ENCODE measurements around the gene SMARCA4. TPM values are rescaled to one million over a fixed set of nuclear protein-coding genes. Genes with fewer than 3 reads are reported as not detected.

SMARCA4 gene
- polyA plus RNA-seq, 4 donors, result 54.6 to 71.6 (median 66.1) TPM

GRCh38 chr19:11059511-11060358, 98.9 kb downstream of the SMARCA4 start:
- no peak for FAIRE-seq
- Histone ChIP-seq H3K27ac (ENCODE audit: low read depth in 1 of 3, low read length in 2 of 3) (no peak overlapping the region), H3K36me3 (ENCODE audit: control insufficient read depth in 3 of 3, insufficient read depth in 2 of 3, low read depth in 1 of 3, low read length in 3 of 3) (peaks cover 6 to 88% (median 10%) of the 10 kb centered on the region in 3 donors), H3K4me3 (ENCODE audit: low read depth in 1 of 3, low read length in 3 of 3) (no peak overlapping the region), H3K9me3 (ENCODE audit: control insufficient read depth in 2 of 2, insufficient read depth in 1 of 2, low read depth in 1 of 2, low read length in 1 of 2) (no peaks in the 10 kb centered on the region), H3K27me3 (ENCODE audit: control insufficient read depth in 3 of 3, insufficient read depth in 3 of 3, low read length in 3 of 3) (no peaks in the 10 kb centered on the region), H3K4me1 (ENCODE audit: control insufficient read depth in 3 of 3, insufficient read depth in 2 of 3, low read depth in 1 of 3, low read length in 2 of 3) (no peaks in the 10 kb centered on the region)
- WGBS, 3 donors, result 96 to 97% (median 97%) methylated on average over 36 to 43 of the region's 43 CpGs
- DNase-seq, result no peak

- H3K27me3 ChIP-seq (ENCODE audit: control insufficient read depth in 3 of 3, insufficient read depth in 3 of 3, low read length in 3 of 3), result no peaks in the 10 kb centered on the region
- H3K36me3 ChIP-seq (ENCODE audit: control insufficient read depth in 3 of 3, insufficient read depth in 2 of 3, low read depth in 1 of 3, low read length in 3 of 3), result peaks cover 8 to 82% (median 8%) of the 10 kb centered on the region in 3 donors
- H3K9me3 ChIP-seq (ENCODE audit: control insufficient read depth in 2 of 2, insufficient read depth in 1 of 2, low read depth in 1 of 2, low read length in 1 of 2), result no peaks in the 10 kb centered on the region
- DNase-seq (no peak), FAIRE-seq (no peak)
- H3K27ac ChIP-seq (ENCODE audit: low read depth in 1 of 3, low read length in 2 of 3), result no peak overlapping the region
- H3K4me1 ChIP-seq (ENCODE audit: control insufficient read depth in 3 of 3, insufficient read depth in 2 of 3, low read depth in 1 of 3, low read length in 2 of 3), result no peaks in the 10 kb centered on the region
- WGBS, 3 donors, result 89 to 90% (median 90%) methylated on average over 14 of the region's 14 CpGs
- no peak overlapping the region for H3K4me3 ChIP-seq (ENCODE audit: low read depth in 1 of 3, low read length in 3 of 3)
Observed at GRCh38 chr19:11061952-11062351, 101.1 kb downstream of the SMARCA4 start.

GRCh38 chr19:11063434-11063833, 102.6 kb downstream of the SMARCA4 start:
- 82 to 87% (median 84%) methylated on average over 3 of the region's 3 CpGs for WGBS, 3 donors
- no peaks in the 10 kb centered on the region for H3K4me1 ChIP-seq (ENCODE audit: control insufficient read depth in 3 of 3, insufficient read depth in 2 of 3, low read depth in 1 of 3, low read length in 2 of 3)
- no peak overlapping the region for H3K4me3 ChIP-seq (ENCODE audit: low read depth in 1 of 3, low read length in 3 of 3)
- DNase-seq, result no peak
- H3K27ac ChIP-seq (ENCODE audit: low read depth in 1 of 3, low read length in 2 of 3), result no peak overlapping the region
- peaks cover 0 to 7% of the 10 kb centered on the region in 2 donors for H3K9me3 ChIP-seq (ENCODE audit: control insufficient read depth in 2 of 2, insufficient read depth in 1 of 2, low read depth in 1 of 2, low read length in 1 of 2)
- no peaks in the 10 kb centered on the region for H3K27me3 ChIP-seq (ENCODE audit: control insufficient read depth in 3 of 3, insufficient read depth in 3 of 3, low read length in 3 of 3)
- no peak for FAIRE-seq
- peaks cover 8 to 74% (median 8%) of the 10 kb centered on the region in 3 donors for H3K36me3 ChIP-seq (ENCODE audit: control insufficient read depth in 3 of 3, insufficient read depth in 2 of 3, low read depth in 1 of 3, low read length in 3 of 3)

- no peak for FAIRE-seq
- H3K27ac ChIP-seq (ENCODE audit: low read depth in 1 of 3, low read length in 2 of 3), result no peak overlapping the region
- no peak for DNase-seq
Observed at GRCh38 chr19:11064831-11065303, 104.0 kb downstream of the SMARCA4 start.

GRCh38 chr19:11066326-11066725, 105.5 kb downstream of the SMARCA4 start:
- Histone ChIP-seq H3K4me3 (ENCODE audit: low read depth in 1 of 3, low read length in 3 of 3) (no peak overlapping the region), H3K4me1 (ENCODE audit: control insufficient read depth in 3 of 3, insufficient read depth in 2 of 3, low read depth in 1 of 3, low read length in 2 of 3) (no peaks in the 10 kb centered on the region), H3K9me3 (ENCODE audit: control insufficient read depth in 2 of 2, insufficient read depth in 1 of 2, low read depth in 1 of 2, low read length in 1 of 2) (peaks cover 0 to 7% of the 10 kb centered on the region in 2 donors), H3K27me3 (ENCODE audit: control insufficient read depth in 3 of 3, insufficient read depth in 3 of 3, low read length in 3 of 3) (no peaks in the 10 kb centered on the region), H3K36me3 (ENCODE audit: control insufficient read depth in 3 of 3, insufficient read depth in 2 of 3, low read depth in 1 of 3, low read length in 3 of 3) (peaks cover 3 to 49% (median 4%) of the 10 kb centered on the region in 3 donors), H3K27ac (ENCODE audit: low read depth in 1 of 3, low read length in 2 of 3) (no peak overlapping the region)
- DNase-seq (no peak), FAIRE-seq (no peak)
- 73 to 92% (median 82%) methylated on average over 5 of the region's 5 CpGs for WGBS, 3 donors

More at GRCh38 chr19:11064831-11065303, 104.0 kb downstream of the SMARCA4 start:
- H3K36me3 ChIP-seq (ENCODE audit: control insufficient read depth in 3 of 3, insufficient read depth in 2 of 3, low read depth in 1 of 3, low read length in 3 of 3), result peaks cover 4 to 62% (median 6%) of the 10 kb centered on the region in 3 donors
- H3K4me1 ChIP-seq (ENCODE audit: control insufficient read depth in 3 of 3, insufficient read depth in 2 of 3, low read depth in 1 of 3, low read length in 2 of 3), result no peaks in the 10 kb centered on the region
- peaks cover 0 to 7% of the 10 kb centered on the region in 2 donors for H3K9me3 ChIP-seq (ENCODE audit: control insufficient read depth in 2 of 2, insufficient read depth in 1 of 2, low read depth in 1 of 2, low read length in 1 of 2)
- H3K27me3 ChIP-seq (ENCODE audit: control insufficient read depth in 3 of 3, insufficient read depth in 3 of 3, low read length in 3 of 3), result no peaks in the 10 kb centered on the region
- WGBS, 3 donors, result 80 to 87% (median 84%) methylated on average over 10 of the region's 10 CpGs
- no peak overlapping the region for H3K4me3 ChIP-seq (ENCODE audit: low read depth in 1 of 3, low read length in 3 of 3)

GRCh38 chr19:11067356-11068113, 106.7 kb downstream of the SMARCA4 start:
- Histone ChIP-seq H3K27me3 (ENCODE audit: control insufficient read depth in 3 of 3, insufficient read depth in 3 of 3, low read length in 3 of 3) (no peaks in the 10 kb centered on the region), H3K9me3 (ENCODE audit: control insufficient read depth in 2 of 2, insufficient read depth in 1 of 2, low read depth in 1 of 2, low read length in 1 of 2) (peaks cover 0 to 7% of the 10 kb centered on the region in 2 donors), H3K36me3 (ENCODE audit: control insufficient read depth in 3 of 3, insufficient read depth in 2 of 3, low read depth in 1 of 3, low read length in 3 of 3) (peaks cover 0 to 37% (median 2%) of the 10 kb centered on the region in 3 donors), H3K27ac (ENCODE audit: low read depth in 1 of 3, low read length in 2 of 3) (no peak overlapping the region), H3K4me3 (ENCODE audit: low read depth in 1 of 3, low read length in 3 of 3) (no peak overlapping the region), H3K4me1 (ENCODE audit: control insufficient read depth in 3 of 3, insufficient read depth in 2 of 3, low read depth in 1 of 3, low read length in 2 of 3) (no peaks in the 10 kb centered on the region)
- FAIRE-seq (no peak), DNase-seq (no peak)
- 90 to 97% (median 95%) methylated on average over 8 of the region's 8 CpGs for WGBS, 3 donors

- H3K4me3 ChIP-seq (ENCODE audit: low read depth in 1 of 3, low read length in 3 of 3), result no peak overlapping the region
- 84 to 96% (median 92%) methylated on average over 9 of the region's 9 CpGs for WGBS, 3 donors
- peaks cover 0 to 24% (median 2%) of the 10 kb centered on the region in 3 donors for H3K36me3 ChIP-seq (ENCODE audit: control insufficient read depth in 3 of 3, insufficient read depth in 2 of 3, low read depth in 1 of 3, low read length in 3 of 3)
- H3K4me1 ChIP-seq (ENCODE audit: control insufficient read depth in 3 of 3, insufficient read depth in 2 of 3, low read depth in 1 of 3, low read length in 2 of 3), result no peaks in the 10 kb centered on the region
- DNase-seq, result no peak
- no peak for FAIRE-seq
- no peak overlapping the region for H3K27ac ChIP-seq (ENCODE audit: low read depth in 1 of 3, low read length in 2 of 3)
- H3K27me3 ChIP-seq (ENCODE audit: control insufficient read depth in 3 of 3, insufficient read depth in 3 of 3, low read length in 3 of 3), result no peaks in the 10 kb centered on the region
- H3K9me3 ChIP-seq (ENCODE audit: control insufficient read depth in 2 of 2, insufficient read depth in 1 of 2, low read depth in 1 of 2, low read length in 1 of 2), result peaks cover 0 to 7% of the 10 kb centered on the region in 2 donors
Observed at GRCh38 chr19:11069561-11069960, 108.7 kb downstream of the SMARCA4 start.

- no peak overlapping the region for H3K4me3 ChIP-seq (ENCODE audit: low read depth in 1 of 3, low read length in 3 of 3)
- DNase-seq, result no peak
- no peak for FAIRE-seq
- peaks cover 0 to 18% (median 2%) of the 10 kb centered on the region in 3 donors for H3K36me3 ChIP-seq (ENCODE audit: control insufficient read depth in 3 of 3, insufficient read depth in 2 of 3, low read depth in 1 of 3, low read length in 3 of 3)
- 89 to 94% (median 91%) methylated on average over 4 of the region's 4 CpGs for WGBS, 3 donors
- H3K27me3 ChIP-seq (ENCODE audit: control insufficient read depth in 3 of 3, insufficient read depth in 3 of 3, low read length in 3 of 3), result no peaks in the 10 kb centered on the region
- no peaks in the 10 kb centered on the region for H3K4me1 ChIP-seq (ENCODE audit: control insufficient read depth in 3 of 3, insufficient read depth in 2 of 3, low read depth in 1 of 3, low read length in 2 of 3)
- peaks cover 0 to 7% of the 10 kb centered on the region in 2 donors for H3K9me3 ChIP-seq (ENCODE audit: control insufficient read depth in 2 of 2, insufficient read depth in 1 of 2, low read depth in 1 of 2, low read length in 1 of 2)
- no peak overlapping the region for H3K27ac ChIP-seq (ENCODE audit: low read depth in 1 of 3, low read length in 2 of 3)
Observed at GRCh38 chr19:11070123-11070522, 109.3 kb downstream of the SMARCA4 start.

Measured in small intestine (tissue), 7 donors.